ENCODE data around the gene RBL2. TPM values are rescaled to one million over a fixed set of nuclear protein-coding genes. Genes with fewer than 3 reads are reported as not detected.
"Not testable (repeated sequence)": the region's sequence is repeated elsewhere in the genome, so short reads cannot be mapped to it uniquely, and the experiment has no call there.

The RBL2 gene
- total RNA-seq, 1 experiment from 2014 or later: 14.2 TPM

- Histone ChIP-seq H3K36me3 (ENCODE audit: low read depth, low read length) (no peaks in the 10 kb centered on the region), H3K4me1 (ENCODE audit: insufficient read depth, low read length) (peaks cover 15% of the 10 kb centered on the region), H3K4me2 (ENCODE audit: low read length) (peak overlapping the region; percentile 48; the same call in 1 of the 2 replicates), H3K4me3 (ENCODE audit: low read length) (no peak overlapping the region), H3K27ac (ENCODE audit: low read length) (no peak overlapping the region), H4K20me1 (ENCODE audit: low read length) (no peaks in the 10 kb centered on the region), H3K79me2 (ENCODE audit: low read length) (no peaks in the 10 kb centered on the region), H3K9ac (ENCODE audit: low read length) (no peak overlapping the region), H3F3A (ENCODE audit: low read length, unreplicated experiment) (no peaks in the 10 kb centered on the region), H2AFZ (ENCODE audit: low read length) (no peak overlapping the region), H3K9me3 (ENCODE audit: low read length) (no peaks in the 10 kb centered on the region), H3K27me3 (ENCODE audit: low read length) (no peaks in the 10 kb centered on the region), H3K9me2 (replicated peaks; ENCODE audit: low read length) (no peaks in the 10 kb centered on the region)
- BruUV-seq (replicated peaks): no TSS peak
- peak; percentile 62 for DNase-seq
- intact Hi-C loops (cut with micrococcal nuclease): no loop called here
- ChIA-PET CTCF (no interaction called here), POLR2A (ENCODE audit: unreplicated experiment) (no interaction called here)
- no peak for TF ChIP-seq EZH2 (IDR thresholded peaks at IDR 0.05; ENCODE audit: low read length, unreplicated experiment)
- TF ChIP-seq EZH2phosphoT487 (IDR thresholded peaks at IDR 0.05; ENCODE audit: borderline replicate concordance, low read length): no peak
- no peak for TF ChIP-seq CTCF (conservative IDR thresholded peaks at IDR 0.05; ENCODE audit: low read depth, low read length)
- peak; percentile 72 for ATAC-seq
These were observed 77.4 kb downstream of the RBL2 start for GRCh38 chr16:53511403-53512280.

- intact Hi-C loops (cut with micrococcal nuclease): not testable (repeated sequence)
These were observed 78.5 kb downstream of the RBL2 start for GRCh38 chr16:53512795-53513194.

GRCh38 chr16:53515259-53515658 is 81.0 kb downstream of the RBL2 start:
- Histone ChIP-seq H3K9me3 (ENCODE audit: low read length) (no peaks in the 10 kb centered on the region), H3K36me3 (ENCODE audit: low read depth, low read length) (no peaks in the 10 kb centered on the region), H3K27me3 (ENCODE audit: low read length) (no peaks in the 10 kb centered on the region), H3K4me3 (ENCODE audit: low read length) (no peak overlapping the region), H3F3A (ENCODE audit: low read length, unreplicated experiment) (no peaks in the 10 kb centered on the region), H3K9me2 (replicated peaks; ENCODE audit: low read length) (no peaks in the 10 kb centered on the region), H3K27ac (ENCODE audit: low read length) (no peak overlapping the region), H3K4me2 (ENCODE audit: low read length) (no peak overlapping the region), H4K20me1 (ENCODE audit: low read length) (no peaks in the 10 kb centered on the region), H2AFZ (ENCODE audit: low read length) (no peak overlapping the region), H3K4me1 (ENCODE audit: insufficient read depth, low read length) (peaks cover 15% of the 10 kb centered on the region), H3K79me2 (ENCODE audit: low read length) (no peaks in the 10 kb centered on the region), H3K9ac (ENCODE audit: low read length) (no peak overlapping the region)
- ChIA-PET CTCF (no interaction called here), POLR2A (ENCODE audit: unreplicated experiment) (interaction anchor here (0.6 to 0.8 kb wide), 2 partner anchors 259 to 333 kb away, joined by 3 read pairs; no protein-coding TSS in a partner anchor)
- BruUV-seq (replicated peaks): no TSS peak
- ATAC-seq (no peak), DNase-seq (no peak)
- TF ChIP-seq EZH2phosphoT487 (IDR thresholded peaks at IDR 0.05; ENCODE audit: borderline replicate concordance, low read length): no peak
- no peak for TF ChIP-seq CTCF (conservative IDR thresholded peaks at IDR 0.05; ENCODE audit: low read depth, low read length)
- TF ChIP-seq EZH2 (IDR thresholded peaks at IDR 0.05; ENCODE audit: low read length, unreplicated experiment): no peak
- intact Hi-C loops (cut with micrococcal nuclease): no loop called here

More at GRCh38 chr16:53512795-53513194, 78.5 kb downstream of the RBL2 start:
- H3K9me2 ChIP-seq (replicated peaks; ENCODE audit: low read length); CTCF ChIA-PET; H3K36me3 ChIP-seq (ENCODE audit: low read depth, low read length); H3K79me2 ChIP-seq (ENCODE audit: low read length); BruUV-seq (replicated peaks); H3K27me3 ChIP-seq (ENCODE audit: low read length); POLR2A ChIA-PET (ENCODE audit: unreplicated experiment); H3K9me3 ChIP-seq (ENCODE audit: low read length); H2AFZ ChIP-seq (ENCODE audit: low read length); ATAC-seq; H3K4me3 ChIP-seq (ENCODE audit: low read length); H4K20me1 ChIP-seq (ENCODE audit: low read length); H3F3A ChIP-seq (ENCODE audit: low read length, unreplicated experiment); H3K27ac ChIP-seq (ENCODE audit: low read length); DNase-seq; H3K9ac ChIP-seq (ENCODE audit: low read length); H3K4me2 ChIP-seq (ENCODE audit: low read length): not testable (repeated sequence)
- H3K4me1 ChIP-seq (ENCODE audit: insufficient read depth, low read length): peaks cover 15% of the 10 kb centered on the region
